ENCODE results near the gene TPK1.
A peak's percentile ranks its signal among the peaks of the same experiment; 100 is the strongest.
"Not testable (repeated sequence)": the region's sequence is repeated elsewhere in the genome, so short reads cannot be mapped to it uniquely, and the experiment has no call there.

TPK1 gene

GRCh38 chr7:144729226-144729625, 106.6 kb downstream of the TPK1 start:
- peak; percentile 44 for FAIRE-seq
- no peak for TF ChIP-seq CTCF (IDR thresholded peaks at IDR 0.05; ENCODE audit: insufficient read depth, missing control alignments)
- DNase-seq (ENCODE audit: insufficient read length, low spot score) = no peak

GRCh38 chr7:144728551-144728950, 107.3 kb downstream of the TPK1 start:
- no peak for TF ChIP-seq CTCF (IDR thresholded peaks at IDR 0.05; ENCODE audit: insufficient read depth, missing control alignments)
- FAIRE-seq (no peak), DNase-seq (ENCODE audit: insufficient read length, low spot score) (no peak)

GRCh38 chr7:144726840-144727239, 109.0 kb downstream of the TPK1 start:
- FAIRE-seq; DNase-seq (ENCODE audit: insufficient read length, low spot score): not testable (repeated sequence)

- TF ChIP-seq CTCF (IDR thresholded peaks at IDR 0.05; ENCODE audit: insufficient read depth, missing control alignments) = no peak
- DNase-seq (ENCODE audit: insufficient read length, low spot score) = no peak
- FAIRE-seq = no peak
Measured at GRCh38 chr7:144725070-144725469, 110.8 kb downstream of the TPK1 start.

- DNase-seq (ENCODE audit: insufficient read length, low spot score) (no peak), FAIRE-seq (no peak)
- TF ChIP-seq CTCF (IDR thresholded peaks at IDR 0.05; ENCODE audit: insufficient read depth, missing control alignments) = no peak
Measured at GRCh38 chr7:144723301-144723700, 112.6 kb downstream of the TPK1 start.

- FAIRE-seq = no peak
- no peak for TF ChIP-seq CTCF (IDR thresholded peaks at IDR 0.05; ENCODE audit: insufficient read depth, missing control alignments)
- DNase-seq (ENCODE audit: insufficient read length, low spot score) = no peak
Measured at GRCh38 chr7:144720710-144721109, 115.1 kb downstream of the TPK1 start.

GRCh38 chr7:144720149-144720548, 115.7 kb downstream of the TPK1 start:
- FAIRE-seq (no peak), DNase-seq (ENCODE audit: insufficient read length, low spot score) (no peak)
- TF ChIP-seq CTCF (IDR thresholded peaks at IDR 0.05; ENCODE audit: insufficient read depth, missing control alignments) = no peak

- DNase-seq (ENCODE audit: insufficient read length, low spot score) = no peak
- no peak for FAIRE-seq
- TF ChIP-seq CTCF (IDR thresholded peaks at IDR 0.05; ENCODE audit: insufficient read depth, missing control alignments) = no peak
Measured at GRCh38 chr7:144717720-144718119, 118.1 kb downstream of the TPK1 start.

Measured in D721Med (cell line).